Activated naive CD4-positive, alpha-beta T cell treated with Interleukin-2 at 50 U/mL for 16 hours (primary cell): ENCODE results near the gene DNAJC13.
"Not testable (repeated sequence)": the region's sequence is repeated elsewhere in the genome, so short reads cannot be mapped to it uniquely, and the experiment has no call there.

Experiments used
- DNase-seq: peaks from one replicate; pipeline ENCODE4 v3.0.0-alpha.2; 2020

DNAJC13 gene

DNA sequence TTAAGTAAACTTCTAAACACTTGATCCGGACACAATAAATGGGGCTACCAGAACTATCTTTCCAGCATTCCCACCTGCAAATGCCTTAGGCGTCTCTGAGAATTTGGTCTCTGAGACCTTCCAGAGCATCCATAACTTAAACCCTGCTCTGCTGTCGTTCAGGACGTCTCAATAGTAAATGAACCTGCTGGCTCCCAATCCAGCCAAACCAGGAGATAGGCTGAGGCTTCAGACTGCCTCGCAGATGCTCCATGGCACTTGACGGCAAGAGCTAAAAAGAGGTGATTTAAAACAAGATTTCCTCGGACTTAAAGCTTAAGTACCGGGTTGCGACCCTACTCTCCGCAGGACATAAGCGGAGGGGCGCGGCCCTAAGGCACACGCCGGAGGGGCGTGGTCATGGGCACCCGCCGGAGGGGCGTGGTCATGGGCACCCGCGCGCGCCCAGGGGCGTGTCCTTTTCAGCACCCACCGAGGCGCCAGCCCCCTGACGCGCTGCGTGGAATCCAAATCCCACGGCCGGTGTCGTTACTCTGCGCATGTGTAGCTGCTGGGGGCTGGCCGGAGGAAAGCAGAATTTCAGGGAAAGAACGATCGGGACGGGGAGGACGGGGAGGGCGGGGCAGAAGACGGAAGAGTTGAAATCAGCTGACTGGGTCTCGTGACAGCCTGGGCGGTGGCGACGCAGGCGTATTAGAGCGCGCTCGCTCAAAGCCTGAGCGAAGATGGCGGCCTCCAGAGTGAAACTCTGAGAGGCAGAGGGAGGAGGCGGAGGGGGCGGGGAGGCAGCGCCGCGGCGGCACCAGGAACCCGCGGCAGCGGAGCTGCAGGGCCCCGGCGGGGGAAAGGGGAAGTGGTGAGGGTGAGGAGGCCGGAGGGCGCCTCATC, at the start of gene DNAJC13:
Gene DNAJC13 (plus strand): TSS at position 696 of the 888 bp plus-strand sequence. CDS start 17,049 bp downstream, outside the sequence.
- DNase-seq, result peak; percentile 94

- no peak for DNase-seq
These were observed 48.8 kb upstream of the DNAJC13 start for GRCh38 chr3:132368515-132368914.

DNA sequence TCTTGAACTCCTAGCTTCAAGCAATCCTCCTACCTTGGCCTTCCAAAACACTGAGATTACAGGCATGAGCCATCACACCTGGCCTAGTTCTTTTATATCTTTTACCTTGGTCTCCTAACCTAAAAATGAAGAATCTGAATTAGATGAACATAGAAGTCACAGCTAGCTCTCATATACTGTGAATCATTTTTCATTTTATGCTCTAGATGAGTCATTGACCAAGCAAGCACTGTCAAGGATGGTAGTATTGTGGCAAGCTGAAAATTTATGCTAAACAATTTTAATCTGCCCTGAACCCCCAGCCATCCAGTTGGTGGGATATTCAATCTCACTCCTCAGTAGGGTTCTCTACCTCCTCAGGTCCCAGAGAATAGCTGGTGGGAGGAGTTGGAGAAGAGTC, 48.3 kb upstream of the DNAJC13 start:
- DNase-seq, result no peak

GRCh38 chr3:132376945-132377354, 40.4 kb upstream of the DNAJC13 start:
- DNase-seq, result not testable (repeated sequence)

DNA sequence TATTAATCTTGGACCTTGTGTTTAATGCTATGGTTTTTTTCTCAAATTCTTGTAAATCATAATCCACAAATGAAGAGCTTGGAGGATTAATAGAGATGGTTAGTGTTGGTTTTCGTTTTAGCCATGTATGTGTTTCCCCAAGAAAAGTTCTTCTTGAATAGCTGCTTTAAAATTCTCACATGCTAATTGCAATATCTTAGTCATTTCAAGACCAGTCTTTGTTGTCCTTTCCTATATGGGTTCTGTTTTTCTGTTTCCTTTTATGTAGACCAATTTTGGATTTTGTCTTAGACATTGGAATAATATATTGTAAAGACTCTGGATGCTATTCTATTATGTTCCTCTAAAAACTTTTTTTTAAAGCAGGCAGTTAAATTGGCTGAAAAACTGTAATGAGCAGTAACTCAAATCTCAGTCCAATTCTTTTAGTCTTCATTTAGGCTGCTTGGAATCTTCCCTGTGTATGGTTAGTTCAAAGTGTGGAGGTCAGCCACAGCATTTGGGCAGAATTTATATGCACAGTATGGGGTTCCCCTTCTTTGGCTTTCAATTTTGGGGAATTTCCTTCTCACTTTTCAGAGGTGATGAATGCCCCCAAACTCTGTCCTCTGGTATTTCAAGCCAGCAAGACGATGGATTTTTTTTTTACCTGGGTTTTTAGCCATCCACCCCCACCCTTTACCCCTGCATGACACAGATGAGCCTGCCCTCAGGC, 39.1 kb upstream of the DNAJC13 start:
- no peak for DNase-seq

- no peak for DNase-seq
These were observed 38.5 kb upstream of the DNAJC13 start for GRCh38 chr3:132378846-132379245.

- no peak for DNase-seq
These were observed 36.4 kb upstream of the DNAJC13 start for GRCh38 chr3:132380920-132381319.

GRCh38 chr3:132381348-132381944, 35.9 kb upstream of the DNAJC13 start:
- no peak for DNase-seq

DNA sequence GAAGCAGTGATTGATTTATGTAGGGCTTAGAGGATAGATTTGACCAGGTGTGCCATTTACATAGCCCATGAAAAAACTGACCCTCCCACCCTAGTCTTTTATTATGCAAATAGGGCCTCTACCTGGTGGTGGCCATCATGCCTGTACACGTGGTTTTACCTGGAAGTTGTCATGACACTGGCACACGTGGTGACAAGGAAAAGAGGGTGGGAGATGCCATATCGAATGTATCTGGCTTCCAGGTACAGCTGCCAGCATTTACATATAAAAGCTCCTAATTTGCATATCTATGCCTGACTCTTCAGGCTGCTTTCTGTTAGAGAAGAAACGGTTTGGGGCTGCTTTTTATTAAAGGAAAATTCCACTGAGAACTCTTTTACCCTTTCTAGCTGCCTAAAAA, 35.0 kb upstream of the DNAJC13 start:
- no peak for DNase-seq

DNA sequence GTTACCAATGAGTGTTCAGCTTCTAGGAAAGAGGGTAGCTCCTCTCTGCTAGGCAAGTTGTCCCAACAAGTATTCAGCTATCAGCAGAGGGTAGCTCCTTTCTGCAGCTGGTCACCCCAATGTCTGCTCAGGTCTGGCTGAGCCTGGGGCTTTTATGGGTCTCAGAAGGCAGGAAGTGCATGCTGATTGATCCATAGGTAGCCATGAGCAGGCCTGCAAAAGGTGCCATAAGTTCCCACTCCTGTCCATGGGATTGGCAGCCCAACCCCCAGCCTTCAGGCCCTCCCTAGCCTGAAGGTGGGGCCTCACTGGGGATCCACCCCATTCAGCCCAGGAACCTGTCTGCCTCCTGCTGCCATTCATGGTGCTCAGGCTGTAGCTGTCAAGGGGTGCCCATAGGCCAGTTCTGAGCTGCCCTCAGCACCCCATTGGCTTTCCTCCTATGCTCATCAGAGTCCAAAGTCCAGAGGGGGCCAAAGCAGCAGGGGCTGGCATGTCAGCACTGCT, 34.6 kb upstream of the DNAJC13 start:
- DNase-seq, result no peak

GRCh38 chr3:132386259-132386658, 31.0 kb upstream of the DNAJC13 start:
- no peak for DNase-seq

DNA sequence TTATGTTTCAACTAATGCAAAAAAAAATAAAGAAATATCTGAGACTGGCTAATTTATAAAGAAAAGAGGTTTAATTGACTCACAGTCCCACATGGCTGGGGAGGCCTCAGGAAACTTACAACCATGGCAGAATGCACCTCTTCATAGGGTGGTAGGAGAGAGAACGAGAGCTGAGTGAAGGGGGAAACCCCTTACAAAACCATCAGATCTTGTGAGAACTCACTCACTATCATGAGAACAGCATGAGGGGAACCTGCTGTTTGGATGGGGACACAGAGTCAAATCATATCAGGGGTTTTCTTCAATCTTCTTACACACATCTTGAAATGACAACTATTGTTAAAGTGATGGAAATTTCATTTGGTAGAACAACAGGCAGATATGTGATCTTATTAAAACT, 24.6 kb upstream of the DNAJC13 start:
- not testable (repeated sequence) for DNase-seq

DNA sequence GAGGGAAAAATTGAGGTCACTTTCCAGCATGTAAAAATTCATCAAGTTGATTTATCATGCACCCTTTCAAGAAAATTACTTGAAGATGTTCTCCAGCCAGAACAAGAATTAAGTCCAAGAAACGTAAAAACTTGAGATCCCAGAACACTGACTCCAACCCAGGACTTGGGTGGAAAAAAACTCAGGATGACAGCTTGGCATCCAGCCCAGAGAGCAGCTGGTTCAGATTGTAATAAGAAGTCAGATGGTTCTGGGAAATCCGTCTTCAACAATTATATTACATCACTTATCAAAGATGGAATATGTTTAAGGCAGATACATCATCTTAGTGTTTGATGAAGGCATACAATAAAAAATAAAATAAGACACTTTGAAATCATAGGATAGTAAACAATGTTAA, 23.0 kb upstream of the DNAJC13 start:
- no peak for DNase-seq

DNA sequence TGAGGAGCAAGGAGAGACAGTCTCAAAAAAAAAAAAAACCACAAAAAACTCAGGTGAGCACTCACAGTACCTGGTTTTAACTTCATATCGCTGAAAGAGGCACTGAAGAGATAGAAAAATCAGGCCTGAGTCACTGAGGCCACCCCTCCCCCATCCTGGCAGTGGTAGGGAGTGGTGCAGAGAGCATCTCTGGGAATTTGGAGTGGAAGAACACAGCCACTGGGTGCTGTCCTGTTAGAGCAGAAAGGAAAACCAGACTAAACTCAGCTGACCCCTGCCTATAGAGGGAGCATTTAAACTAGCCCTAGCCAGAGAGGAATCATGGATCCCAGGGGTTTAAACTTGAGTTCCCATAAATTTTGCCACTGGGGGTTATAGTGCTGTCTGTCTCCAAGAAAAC, 22.2 kb upstream of the DNAJC13 start:
- DNase-seq, result no peak

DNA sequence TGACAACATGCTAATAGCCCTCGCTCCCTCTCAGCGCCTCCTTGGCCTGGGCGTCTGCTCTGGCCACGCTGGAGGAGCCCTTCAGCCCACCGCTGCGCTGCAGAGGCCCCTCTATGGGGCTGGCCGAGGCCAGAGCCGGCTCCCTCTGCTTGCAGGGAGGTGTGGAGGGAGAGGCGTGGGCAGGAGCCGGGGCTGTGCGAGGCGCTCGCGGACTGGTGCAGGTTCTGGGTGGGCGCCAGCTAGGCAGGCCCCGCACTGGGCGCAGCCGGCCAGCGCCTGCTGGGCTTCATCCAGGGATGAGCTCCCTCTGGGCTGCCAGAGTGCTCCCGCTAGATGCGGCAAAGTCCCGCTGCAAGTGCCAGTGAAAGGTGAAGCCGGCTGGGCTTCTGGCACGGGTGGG, 21.0 kb upstream of the DNAJC13 start:
- DNase-seq, result no peak

DNA sequence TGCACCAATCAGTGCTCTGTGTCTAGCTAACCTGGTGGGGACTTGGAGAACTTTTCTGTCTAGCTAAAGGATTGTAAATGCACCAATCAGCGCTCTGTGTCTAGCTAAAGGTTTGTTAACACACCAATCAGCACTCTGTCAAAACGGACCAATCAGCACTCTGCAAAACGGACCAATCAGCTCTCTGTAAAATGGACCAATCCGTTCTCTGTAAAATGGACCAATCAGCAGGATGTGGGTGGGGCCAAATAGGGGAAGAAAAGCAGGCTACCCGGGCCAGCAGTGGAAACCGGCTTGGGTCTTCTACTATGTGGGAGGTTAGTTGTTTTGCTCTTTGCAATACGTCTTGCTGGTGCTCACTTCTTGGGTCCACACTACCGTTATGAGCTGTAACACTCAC, 20.5 kb upstream of the DNAJC13 start:
- DNase-seq, result not testable (repeated sequence)

GRCh38 chr3:132399054-132399929, 18.0 kb upstream of the DNAJC13 start:
- DNase-seq, result no peak

DNA sequence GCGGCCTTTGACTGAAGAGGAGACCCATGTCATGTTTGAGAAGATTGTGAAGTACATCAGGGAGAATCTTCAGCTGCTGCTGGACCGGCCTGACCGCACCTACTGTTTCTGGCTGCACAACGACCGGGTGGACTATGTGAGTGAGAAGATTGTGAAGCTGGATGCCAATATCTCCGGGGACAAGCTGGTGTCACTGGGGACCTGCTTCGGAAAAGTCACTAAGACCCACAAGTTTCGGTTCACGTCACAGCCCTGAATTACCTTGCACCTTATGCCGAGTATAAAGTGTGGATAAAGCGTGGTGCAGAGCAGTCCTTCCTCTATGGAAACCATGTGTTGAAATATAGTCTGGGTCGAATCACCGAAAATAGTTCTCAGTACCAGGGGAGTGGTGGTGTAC, 16.0 kb upstream of the DNAJC13 start:
- no peak for DNase-seq

- no peak for DNase-seq
These were observed 13.0 kb upstream of the DNAJC13 start for GRCh38 chr3:132404276-132404675.

DNA sequence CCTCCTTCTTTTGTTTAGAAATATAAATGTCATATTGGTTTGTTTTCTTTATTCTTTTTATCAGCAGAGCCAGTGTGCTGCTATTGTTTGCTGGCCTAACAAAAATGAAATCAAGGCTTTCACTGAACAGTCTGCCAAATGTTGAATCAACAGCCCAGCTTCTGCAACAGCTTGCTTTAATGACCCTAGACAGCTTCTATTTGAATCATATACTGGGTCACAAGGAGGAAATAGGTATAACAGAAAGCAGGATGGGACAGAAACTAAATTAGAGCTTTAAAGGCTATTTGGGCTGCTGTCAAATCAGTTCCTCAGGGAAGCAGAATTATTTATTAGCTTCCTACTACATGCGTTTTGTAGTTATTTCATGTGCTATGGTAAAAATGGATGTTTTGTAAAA, 12.1 kb upstream of the DNAJC13 start:
- no peak for DNase-seq

- no peak for DNase-seq
These were observed 11.5 kb upstream of the DNAJC13 start for GRCh38 chr3:132405609-132406299.

- no peak for DNase-seq
These were observed 10.7 kb upstream of the DNAJC13 start for GRCh38 chr3:132406587-132406986.
